ENCODE results near the gene MTIF2. TPM values are rescaled to one million over a fixed set of nuclear protein-coding genes. Genes with fewer than 3 reads are reported as not detected.

MTIF2 gene
- total and polyA plus RNA-seq, 9 of the 15 experiments (the other 6 are each of a cell fraction or from before 2014, with no cell fraction given): 58.7 to 143 (median 105) TPM

GRCh38 chr2:55239656-55240222, 29.3 kb downstream of the MTIF2 start:
- no peaks in the 10 kb centered on the region for H3K9me3 ChIP-seq (replicated peaks; ENCODE audit: control insufficient read depth, insufficient read depth, low read depth, low read length)
- POLR2A ChIA-PET: no interaction called here
- 66% methylated on average over 4 of the region's 4 CpGs for WGBS (ENCODE audit: insufficient coverage, low coverage, missing lambda C conversion rate)
- CTCF ChIA-PET (ENCODE audit: low intra/inter-chr PET ratio): no interaction called here
- BruUV-seq (replicated peaks): no TSS peak
- no peaks in the 10 kb centered on the region; the same call in 1 of the 2 replicates for H4K20me1 ChIP-seq (replicated peaks; ENCODE audit: control insufficient read depth, insufficient read depth, low read length)
- no peak overlapping the region for H3K4me3 ChIP-seq
- H3K4me2 ChIP-seq (ENCODE audit: insufficient read depth, low read length): no peak overlapping the region
- H2AFZ ChIP-seq (ENCODE audit: low read depth, low read length): no peak overlapping the region
- H3K9me1 ChIP-seq (ENCODE audit: control insufficient read depth, insufficient read depth, low read length): no peaks in the 10 kb centered on the region
- in situ Hi-C loops (cut with MboI): no loop called here
- H3K4me1 ChIP-seq (replicated peaks in 1 of 2; ENCODE audit: control insufficient read depth in 2 of 2, insufficient read depth in 2 of 2, low read length in 2 of 2): peaks cover 0 to 13% of the 10 kb centered on the region in 2 experiments; a peak in 2 of 5 replicates
- DNase-seq (ENCODE audit: extremely low read depth in 1 of 4, low spot score in 3 of 4) (no peak), ATAC-seq (no peak), FAIRE-seq (no peak)
- intact Hi-C loops (cut with micrococcal nuclease): no loop called here
- H3K27ac ChIP-seq (ENCODE audit: extremely low read depth, low read depth, low read length): no peak overlapping the region
- H3K36me3 ChIP-seq (ENCODE audit: control insufficient read depth, insufficient read depth, low read length): peaks cover 80% of the 10 kb centered on the region
- no peaks in the 10 kb centered on the region for H3K27me3 ChIP-seq (ENCODE audit: control insufficient read depth in 2 of 2, insufficient read depth in 2 of 2, low read length in 2 of 2)
- H3K9ac ChIP-seq (ENCODE audit: insufficient read depth in 1 of 2, low read depth in 2 of 2, low read length in 2 of 2): no peak overlapping the region
- peaks cover 15% of the 10 kb centered on the region for H3K79me2 ChIP-seq (ENCODE audit: control insufficient read depth, insufficient read depth, low read length)
- TF ChIP-seq SMARCA5 (IDR thresholded peaks at IDR 0.05): no peak
- no peak for TF ChIP-seq ZKSCAN1 (IDR thresholded peaks at IDR 0.05; ENCODE audit: low read depth, low read length)
- no peak for TF ChIP-seq POLR2G (IDR thresholded peaks at IDR 0.05; ENCODE audit: low read depth, low read length)
- no peak for TF ChIP-seq CHD7 (IDR thresholded peaks at IDR 0.05; ENCODE audit: low read depth, low read length)
- no peak for TF ChIP-seq ZBTB9 (CRISPR knock-in tag; IDR thresholded peaks at IDR 0.05)
- TF ChIP-seq MAZ (CRISPR knock-in tag; conservative IDR thresholded peaks at IDR 0.05 in 1 of 2, IDR thresholded peaks at IDR 0.05 in 1 of 2): no peak
